SW 1271 (cell line): ENCODE measurements around the gene LSM7.
"Not testable (repeated sequence)": the region's sequence is repeated elsewhere in the genome, so short reads cannot be mapped to it uniquely, and the experiment has no call there.

Source experiments
- DNase-seq, 2 experiments: peaks; one replicate each; lab custom pipeline; 2025; lab: John Stamatoyannopoulos, UW

LSM7 gene

DNA sequence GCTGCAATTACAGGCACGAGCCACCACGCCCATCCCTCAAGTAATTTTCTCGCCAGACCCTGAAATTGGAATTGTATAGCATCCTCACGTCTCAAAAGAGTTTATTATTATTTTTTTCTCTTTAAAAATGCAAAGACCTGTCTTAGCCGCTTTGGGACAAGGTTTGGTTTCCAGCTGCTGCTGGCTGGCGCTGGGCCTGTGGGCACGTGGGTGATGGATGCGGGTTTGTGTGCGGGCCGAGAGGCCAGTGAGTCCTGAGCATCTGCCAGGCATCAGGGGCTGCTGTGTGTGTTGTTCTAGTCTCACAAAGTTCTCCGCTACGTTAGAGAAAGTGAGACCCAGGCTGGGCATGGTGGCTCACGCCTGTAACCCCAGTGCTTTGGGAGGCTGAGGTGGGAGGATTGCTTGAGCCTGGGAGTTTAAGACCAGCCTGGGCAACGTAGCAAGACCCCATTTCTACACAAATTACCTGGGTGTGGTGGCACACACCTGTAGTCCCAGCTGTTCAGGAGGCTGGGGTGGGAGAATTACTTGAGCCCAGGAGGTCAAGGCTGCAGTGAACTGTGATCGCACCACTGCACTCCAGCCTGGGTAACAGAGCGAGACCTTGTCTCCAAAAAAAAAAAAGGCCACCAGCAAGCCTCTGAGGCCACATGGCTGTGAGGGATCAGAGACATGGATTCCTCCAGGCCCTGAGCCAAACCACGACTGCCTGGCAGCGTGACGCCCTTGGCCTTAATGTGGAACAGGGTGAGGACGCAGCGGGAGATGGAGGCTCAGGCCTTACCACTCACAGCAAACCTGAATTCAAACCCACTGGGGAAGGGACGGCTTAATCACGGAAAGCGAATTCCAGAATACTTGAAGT lies 27.0 kb upstream of the LSM7 start:
- DNase-seq: no peak

DNA sequence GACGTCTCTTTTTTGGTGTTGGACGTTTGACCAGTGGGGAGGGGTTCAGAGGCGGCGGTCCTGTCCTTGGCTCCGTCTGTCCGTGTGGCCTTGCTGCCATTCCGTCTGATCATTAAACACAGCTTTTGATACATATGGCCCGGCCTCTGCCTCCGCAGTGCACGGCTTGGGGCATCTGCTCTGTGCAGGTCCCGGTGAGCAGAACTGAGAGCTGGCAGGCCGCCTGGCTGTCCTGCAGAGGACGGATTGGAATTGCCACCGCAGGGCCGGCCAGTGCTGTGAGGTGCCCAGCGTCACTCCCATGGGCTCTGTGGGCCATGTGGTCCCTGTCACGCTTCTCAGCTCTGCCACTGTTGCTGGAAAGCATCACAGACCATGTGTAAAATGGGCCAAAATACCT lies 26.3 kb upstream of the LSM7 start:
- DNase-seq: no peak

DNA sequence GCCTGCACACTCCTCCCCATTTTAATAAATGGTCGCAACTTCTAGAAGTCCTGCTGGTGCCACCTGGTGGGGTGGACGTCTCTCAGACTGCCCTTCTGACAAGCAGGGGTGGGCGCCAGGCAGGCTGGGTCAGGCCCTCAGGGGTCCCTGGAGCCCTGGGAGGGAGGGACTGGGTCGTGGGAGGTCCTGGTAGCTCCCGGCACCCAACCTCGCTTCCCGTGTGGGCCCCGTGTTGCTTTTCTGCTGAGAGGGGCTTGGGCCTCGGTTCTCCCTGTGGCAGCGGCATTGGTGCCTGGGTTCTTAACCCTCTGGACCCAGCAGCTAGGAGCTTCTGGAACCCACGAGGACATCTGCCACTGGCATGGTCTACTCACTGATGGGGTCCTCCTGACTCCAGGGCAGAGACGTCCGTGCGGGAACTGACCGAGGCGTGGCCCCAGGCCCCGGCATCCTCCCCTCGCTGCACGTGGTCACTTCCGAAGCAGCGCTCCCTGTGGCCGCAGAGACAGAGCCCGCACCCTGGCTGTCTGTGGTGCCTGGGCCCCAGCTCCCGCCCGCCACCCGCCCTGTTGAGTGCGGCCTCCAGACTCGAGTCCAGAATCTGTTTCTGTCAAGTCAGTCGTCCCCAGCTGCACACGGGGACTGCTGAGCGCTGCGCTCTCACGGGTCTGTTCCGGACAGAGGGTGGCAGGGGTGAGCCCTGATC lies 25.7 kb upstream of the LSM7 start:
- no peak for DNase-seq

DNA sequence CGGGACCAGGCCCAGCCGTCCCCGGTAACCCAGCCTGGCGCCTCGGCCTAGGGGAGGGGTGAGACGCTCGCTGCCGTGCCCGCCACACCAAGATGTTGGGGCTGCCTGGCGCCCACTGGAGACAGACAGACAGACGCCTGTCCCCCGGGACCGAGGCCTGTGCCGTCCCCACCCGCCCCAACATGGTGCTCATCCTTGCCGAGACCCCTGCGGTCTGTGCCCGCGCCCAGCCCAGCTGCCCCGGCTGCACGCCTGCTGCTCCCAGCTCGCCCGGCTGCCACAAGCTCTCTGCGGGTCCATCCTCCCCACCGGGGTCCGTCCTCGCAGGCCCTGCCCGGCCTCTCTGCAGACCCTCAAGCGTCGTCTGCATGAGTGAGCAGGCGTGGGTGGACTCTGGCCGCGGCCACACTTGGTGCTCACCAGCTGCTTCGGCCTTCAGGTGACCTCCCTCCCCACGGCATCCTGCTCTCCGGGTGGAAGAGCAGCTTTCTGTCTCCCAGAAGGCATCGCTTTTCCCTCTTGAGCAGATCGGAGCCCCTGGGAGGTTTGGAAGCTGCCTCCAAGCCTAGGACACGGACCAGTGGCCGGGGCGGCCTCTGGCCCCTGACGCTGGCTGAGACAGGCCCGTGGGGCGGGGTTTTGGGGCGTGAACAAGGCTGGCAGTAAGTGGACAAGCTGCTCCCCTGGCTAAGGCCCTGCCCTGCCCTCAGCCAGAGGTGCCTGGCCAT lies 24.9 kb upstream of the LSM7 start:
- DNase-seq: no peak

DNA sequence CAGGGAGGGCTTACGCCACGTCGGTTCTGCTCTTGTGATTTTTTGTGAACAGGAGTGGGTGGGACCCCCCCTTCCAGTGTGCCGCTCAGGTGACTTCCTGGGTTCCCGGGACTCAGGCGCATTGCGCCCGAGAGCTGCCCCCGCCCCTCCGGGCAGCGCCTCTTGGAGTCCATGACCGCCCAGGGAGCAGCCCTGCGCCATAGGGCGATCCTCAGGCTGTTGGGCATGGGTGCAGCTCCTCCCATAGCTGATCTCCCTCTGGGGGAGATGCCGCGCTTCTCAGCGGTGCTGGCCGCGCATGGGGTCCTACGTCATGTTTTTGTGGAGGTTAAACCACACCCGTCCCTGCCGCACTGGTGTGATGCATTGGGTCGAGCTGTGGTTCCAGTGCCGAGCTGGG lies 23.7 kb upstream of the LSM7 start:
- DNase-seq: no peak

DNA sequence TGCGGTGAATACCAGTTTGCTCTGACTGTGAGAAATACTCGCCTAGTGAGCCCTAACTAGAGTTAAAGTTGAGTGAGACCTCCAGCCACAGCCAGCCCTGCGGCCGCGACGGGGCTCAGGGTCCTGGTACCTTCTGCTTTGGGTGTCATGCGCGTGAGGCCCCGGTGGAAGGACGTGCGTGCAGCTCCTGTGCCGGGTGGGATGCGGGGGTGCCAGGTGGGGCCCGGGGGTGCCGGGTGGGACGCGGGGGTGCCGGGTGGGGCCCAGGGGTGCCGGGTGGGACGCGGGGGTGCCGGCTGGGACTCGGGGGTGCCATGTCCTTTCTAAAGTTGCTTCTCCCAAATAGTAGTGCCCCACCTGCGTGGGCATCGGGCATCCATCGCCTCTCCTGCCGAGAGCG lies 23.2 kb upstream of the LSM7 start:
- DNase-seq: no peak

DNA sequence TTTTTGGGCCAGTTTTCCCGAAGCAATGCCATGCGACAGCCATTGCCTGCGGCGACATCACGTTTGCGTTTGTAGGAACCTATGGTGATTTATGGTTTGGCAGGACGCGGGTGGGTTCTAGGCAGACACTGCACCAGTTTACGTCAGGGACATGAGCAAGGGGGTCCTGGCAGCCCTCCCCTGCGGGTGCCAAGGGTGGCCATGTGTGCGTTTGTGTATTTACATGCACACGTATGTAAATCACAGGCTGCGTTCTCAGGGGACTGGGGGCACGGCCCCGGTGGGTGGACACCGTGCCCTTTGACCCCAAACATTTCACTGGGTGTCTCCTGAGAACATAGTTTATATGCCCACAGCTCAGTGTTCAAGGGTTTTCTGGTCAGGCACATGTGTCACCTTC lies 22.3 kb upstream of the LSM7 start:
- DNase-seq: no peak

DNA sequence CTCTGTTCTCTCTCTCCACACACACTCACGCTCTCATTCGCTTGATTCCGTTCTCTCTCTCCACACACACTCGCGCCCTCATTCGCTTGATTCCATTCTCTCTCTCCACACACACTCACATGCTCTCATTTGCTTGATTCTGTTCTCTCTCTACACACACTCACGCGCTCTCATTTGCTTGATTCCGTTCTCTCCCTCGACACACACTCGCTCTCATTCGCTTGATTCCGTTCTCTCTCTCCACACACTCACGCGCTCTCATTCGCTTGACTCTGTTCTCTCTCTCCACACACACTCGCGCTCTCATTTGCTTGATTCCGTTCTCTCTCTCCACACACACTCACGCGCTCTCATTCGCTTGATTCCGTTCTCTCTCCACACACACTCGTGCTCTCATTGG lies 21.4 kb upstream of the LSM7 start:
- not testable (repeated sequence) for DNase-seq

DNA sequence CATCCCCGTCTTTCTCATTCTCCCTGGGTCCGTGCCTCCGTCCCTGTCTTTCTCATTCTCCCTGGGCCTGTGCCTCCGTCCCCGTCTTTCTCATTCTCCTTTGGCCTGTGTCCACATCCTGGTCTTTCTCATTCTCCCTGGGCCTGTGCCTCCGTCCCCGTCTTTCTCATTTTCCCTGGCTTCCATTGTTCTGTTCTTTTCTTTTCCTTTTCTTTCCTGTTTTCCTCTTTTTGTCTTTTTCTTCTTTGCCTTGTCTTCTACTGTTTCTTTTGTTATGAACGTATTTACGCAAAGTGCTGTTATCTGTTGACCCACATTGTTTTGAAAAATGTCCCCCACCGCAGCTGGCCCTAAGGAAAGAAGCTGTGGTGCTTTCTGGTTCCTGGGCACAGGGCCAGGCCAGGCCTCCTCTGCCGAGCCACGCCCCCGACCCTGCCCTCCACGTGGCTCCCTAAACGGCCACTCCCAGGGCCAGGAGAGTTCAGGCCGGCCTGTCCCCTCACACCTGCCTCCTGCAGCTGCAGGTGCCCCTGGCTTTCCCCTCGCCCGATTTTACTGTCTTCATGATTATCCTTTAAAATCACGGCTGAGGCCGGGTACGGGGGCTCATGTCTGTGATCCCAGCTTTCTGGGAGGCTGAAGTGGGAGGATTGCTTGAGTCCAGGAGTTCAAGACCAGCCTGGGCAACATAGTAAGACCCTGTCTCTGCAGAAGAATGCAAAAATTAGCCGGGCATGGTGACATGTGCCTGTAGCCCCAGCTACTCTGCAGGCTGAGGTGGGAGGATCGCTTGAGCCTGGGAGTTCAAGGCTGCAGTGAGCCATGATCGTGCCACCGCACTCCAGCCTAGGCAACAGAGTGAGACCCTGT lies 17.6 kb upstream of the LSM7 start:
- DNase-seq: no peak

DNA sequence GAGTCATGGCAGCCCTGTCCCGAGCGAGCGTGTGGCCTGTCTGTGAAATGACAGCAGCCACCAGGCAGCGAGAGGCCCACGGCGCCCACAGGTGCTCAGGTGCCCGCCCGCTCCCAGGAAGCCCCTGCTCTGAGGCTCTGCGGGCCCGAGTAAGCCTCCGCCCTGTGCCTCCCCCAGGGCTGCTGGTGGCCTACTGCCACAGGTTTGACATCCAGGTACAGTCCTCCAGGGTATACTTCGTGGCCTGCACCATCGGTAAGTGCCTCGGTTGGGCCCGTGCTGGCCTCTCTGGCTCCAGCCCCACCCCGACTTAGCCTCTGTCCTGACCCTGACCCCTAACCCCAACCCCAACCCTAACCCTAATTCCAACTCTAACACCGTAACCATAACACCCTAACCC lies 16.7 kb upstream of the LSM7 start:
- DNase-seq: no peak

DNA sequence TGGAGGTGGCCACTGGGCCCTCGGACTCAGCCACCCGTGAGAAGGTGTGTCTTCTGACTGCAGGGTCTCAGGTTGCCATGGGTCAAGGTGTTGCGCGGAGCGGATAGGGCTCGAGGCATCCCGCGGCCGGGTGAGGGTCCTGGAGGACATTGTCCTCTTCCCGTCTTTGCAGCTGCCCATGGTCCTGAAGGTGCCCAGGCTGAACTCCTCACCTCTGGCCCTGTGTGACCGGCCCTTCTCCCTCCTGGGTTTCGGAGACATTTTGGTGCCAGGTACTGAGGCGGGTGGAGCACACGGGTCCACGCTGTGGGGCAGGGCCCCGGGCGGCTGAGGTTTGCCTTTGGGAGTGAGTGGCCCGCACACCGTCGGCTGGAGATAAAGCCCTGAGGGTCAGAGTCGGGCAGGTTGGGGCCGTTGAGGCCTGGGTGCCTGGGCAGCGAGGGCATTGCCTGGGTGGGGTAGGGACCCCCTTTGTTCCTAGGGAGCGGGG lies 16.0 kb upstream of the LSM7 start:
- DNase-seq: no peak

DNA sequence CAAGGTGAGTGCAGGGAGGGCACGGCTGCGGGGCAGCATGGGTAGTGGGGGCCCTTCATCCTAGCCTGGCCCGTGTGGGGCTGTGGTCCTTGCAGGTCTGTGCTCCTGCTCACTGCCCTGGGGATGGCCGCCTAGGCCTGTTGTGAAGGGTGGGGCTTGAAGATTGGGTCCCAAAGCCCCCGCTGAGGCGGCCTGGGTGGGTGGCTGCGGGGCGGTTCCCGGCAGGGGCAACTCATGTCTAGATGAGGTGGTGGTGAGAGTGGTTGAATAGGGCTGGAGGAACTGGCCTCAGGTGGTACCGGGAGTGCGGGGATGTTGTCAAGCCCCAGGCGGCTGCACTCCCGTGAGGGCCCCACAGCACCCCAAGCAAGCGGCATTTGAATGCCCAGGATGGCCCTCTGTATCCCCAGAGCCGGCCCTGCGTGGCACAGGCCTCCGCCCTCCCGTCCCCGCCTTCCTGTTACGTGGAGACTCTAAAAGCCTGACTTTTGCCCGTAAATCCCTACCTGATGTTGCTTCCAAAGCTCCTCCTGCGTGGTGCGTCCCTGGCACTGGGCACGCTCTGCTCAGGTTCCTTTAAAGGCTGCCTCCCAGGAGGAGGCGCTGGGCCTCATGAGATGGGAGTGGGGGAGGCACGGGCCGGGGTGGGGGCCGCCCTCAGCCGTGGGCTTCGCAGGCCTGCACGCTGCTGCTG lies 15.1 kb upstream of the LSM7 start:
- no peak for DNase-seq

DNA sequence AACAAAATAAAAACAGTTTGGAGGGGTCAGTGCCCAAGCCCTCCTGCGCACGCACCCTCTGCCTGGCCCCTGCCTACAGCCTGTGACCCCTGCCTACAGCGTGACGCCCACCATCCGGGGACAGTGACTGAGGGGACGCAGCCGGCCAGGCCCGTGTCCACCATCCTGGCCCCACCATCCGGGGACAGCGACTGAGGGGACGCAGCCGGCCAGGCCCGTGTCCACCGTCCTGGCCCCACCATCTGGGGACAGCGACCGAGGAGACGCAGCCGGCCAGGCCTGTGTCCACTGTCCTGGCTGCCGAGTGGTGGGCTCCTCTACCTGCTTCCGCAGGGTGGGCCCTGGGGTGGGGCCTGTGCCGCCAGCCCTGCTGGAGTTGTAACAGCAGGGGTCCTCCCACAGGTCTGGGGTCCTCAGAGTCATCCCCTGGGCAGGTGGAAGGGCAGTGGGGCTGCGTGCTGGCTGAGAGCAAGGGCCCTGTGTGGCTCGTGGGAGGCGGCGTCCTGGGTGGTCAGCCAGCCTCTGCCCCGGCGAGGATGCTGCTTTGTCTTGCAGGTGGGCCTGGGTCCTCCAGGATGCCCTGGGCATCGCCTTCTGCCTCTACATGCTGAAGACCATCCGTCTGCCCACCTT lies 14.4 kb upstream of the LSM7 start:
- DNase-seq: no peak

DNA sequence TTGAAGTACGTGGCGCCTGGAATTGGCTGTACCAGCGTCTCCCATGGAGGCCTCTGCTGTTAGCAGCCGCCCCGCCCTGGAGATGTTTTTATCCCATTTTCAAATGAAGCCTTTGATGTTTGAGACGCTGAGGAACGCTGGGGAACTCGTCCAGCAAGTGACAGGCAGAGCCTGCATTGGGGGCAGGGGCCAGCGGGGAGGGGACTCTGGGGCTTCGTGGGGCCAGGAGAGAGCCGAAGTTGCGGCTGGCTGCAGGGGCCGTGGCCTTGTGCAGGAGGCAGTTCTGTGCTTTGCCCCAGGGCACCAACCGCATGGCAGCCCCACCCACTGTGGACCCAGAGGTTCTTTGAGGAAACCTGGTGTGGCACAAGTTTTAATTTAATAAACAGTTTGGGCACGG lies 13.6 kb upstream of the LSM7 start:
- DNase-seq: no peak

DNA sequence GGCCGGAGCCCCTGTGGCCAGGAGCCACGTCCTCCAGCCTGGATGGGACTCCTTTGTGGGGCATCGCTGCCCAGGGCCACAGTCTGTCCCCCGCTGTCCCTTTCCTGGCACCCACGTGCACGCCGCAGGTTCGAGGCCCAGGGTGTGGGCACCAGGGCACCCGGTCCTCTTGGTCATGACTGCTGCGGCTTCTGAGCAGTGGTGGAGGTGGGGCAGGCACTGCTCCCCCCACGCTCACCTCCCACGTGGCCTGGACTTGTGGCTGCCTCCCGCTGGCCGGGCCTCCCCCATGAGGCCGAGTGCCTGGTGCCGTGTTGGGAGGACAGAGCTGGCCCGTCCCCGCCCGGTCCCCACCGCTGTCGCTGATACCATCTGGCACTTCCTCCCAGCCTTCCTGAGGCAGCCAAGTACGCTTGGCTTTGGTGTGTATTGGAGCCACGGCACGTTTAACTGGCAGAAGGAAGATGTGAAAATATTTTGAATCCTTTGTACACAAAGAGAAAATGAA lies 12.9 kb upstream of the LSM7 start:
- no peak for DNase-seq

DNA sequence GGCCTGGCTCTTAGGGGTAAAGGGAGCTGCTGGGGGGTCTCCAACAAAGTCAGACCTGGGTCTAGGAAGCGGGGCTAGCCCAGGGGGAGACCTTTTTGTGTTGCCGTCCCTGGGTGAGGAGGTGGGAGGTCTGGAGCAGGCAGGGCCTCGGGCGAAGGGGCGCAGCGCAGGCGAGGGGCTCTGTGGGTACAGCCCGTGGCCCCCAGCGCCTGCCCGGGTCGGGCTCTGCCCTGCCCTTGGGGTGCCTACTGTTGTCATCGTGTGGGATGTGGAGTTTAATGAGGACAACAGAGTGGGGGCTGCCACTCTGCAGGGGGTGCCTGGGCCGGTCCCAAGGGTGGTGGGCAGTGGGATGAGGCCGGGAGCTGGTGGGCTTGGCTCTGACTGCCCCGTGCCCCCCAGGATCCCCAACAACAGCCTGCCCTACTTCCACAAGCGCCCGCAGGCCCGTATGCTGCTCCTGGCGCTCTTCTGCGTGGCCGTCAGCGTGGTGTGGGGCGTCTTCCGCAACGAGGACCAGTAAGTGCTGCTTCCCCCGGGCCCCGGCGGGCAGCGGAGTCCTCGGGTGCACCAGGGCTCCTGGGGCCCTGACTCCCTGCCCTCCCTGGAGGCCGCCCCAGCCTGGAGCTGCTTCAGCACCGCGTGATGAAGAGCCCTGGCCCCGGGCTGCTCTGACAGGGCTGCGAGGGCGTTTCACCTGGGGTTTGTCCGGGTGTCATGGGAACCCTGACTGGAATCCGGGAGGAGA lies 12.3 kb upstream of the LSM7 start:
- no peak for DNase-seq

DNA sequence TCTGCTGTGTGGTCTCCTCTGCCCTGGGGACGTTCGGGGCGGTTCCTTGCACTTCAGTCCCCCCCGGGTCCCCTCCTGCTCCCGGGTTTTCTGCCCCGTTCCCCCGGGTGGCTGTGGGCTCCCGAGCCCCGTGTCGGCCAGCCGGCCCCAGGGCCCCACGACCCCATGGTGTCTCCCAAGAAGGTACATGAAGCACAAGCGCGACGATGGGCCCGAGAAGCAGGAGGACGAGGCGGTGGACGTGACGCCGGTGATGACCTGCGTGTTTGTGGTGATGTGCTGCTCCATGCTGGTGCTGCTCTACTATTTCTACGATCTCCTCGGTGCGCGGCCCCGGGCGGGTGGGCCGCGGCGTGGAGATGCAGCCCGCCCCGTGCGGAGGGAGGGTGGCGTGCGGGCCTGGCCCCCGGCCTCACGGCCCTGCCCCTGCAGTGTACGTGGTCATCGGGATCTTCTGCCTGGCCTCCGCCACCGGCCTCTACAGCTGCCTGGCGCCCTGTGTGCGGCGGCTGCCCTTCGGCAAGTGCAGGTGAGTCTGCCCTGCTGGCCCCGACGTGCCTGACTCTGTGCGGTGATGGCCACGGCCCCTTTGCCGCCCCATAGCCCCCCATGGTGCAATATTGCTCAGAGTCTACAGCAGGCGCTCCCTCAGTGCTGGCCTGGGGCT lies 11.4 kb upstream of the LSM7 start:
- no peak for DNase-seq

DNA sequence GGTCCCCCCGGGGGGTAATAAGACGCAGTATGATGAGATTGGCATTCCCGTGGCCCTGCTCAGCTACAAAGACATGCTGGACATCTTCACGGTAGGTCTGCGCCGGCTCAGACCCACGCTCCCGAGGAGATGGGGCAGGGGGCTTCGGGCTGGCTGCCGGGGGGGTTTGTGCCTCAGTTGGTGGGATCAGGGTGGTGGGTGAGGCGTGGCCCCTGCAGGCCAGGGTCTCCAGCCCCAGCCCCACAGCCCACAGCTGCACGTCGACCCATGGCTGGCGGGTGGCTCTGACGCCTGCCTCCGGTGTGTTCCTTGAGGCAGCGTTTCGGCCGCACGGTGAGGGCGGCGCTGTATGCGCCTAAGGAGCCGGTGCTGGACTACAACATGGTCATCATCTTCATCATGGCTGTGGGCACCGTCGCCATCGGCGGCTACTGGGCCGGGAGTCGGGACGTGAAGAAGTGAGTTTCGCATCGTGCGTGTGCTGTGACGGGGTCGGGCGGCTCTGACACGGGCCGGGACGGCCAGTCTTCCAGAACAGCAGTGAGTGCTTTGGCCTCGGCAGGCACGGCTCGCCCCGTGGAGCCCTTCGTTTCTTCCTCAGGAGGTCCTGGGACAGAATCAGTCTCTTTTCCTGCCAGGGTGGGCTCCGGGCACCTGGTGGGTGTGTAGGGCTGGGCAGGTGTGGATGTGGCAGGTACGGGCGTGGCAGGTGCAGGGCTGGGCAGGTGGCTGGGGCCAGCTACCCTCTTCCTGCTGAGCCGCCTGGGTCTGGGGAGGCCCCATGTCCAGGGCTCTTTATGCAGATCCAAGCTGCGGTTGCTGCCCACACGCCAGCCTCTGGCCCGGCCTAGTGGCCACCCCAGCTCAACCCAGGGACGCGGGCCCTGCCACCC lies 10.6 kb upstream of the LSM7 start:
- no peak for DNase-seq
